GM23248 (cell line): ENCODE results near the gene PADI6.

Source experiments
- EZH2 ChIP-seq: fragments of 200-600 bp; sonication (generic); IDR thresholded peaks from 2 replicates; pipeline ENCODE4 v1.6.1; 2018; ENCODE audit warnings: antibody characterized with exemption, mild to moderate bottlenecking; ENCODE audit not compliant: insufficient read depth, poor library complexity, severe bottlenecking
- EZH2phosphoT487 ChIP-seq: fragments of 200-600 bp; sonication (generic); IDR thresholded peaks from 2 replicates; pipeline ENCODE4 v1.6.1; 2018; ENCODE audit warnings: antibody characterized with exemption, moderate library complexity, mild to moderate bottlenecking, low read depth; ENCODE audit not compliant: insufficient read depth

- no peak for TF ChIP-seq EZH2phosphoT487
- no peak for TF ChIP-seq EZH2
Measured at GRCh38 chr1:17420391-17420918, 48.5 kb downstream of the PADI6 start.
